Activated T-cell treated with anti-CD3 and anti-CD28 coated beads for 4 hours (primary cell): ENCODE results near the gene STK11IP.

Experiments
- DNase-seq: peaks from one replicate; pipeline ENCODE4 v3.0.0-alpha.2; 2020

STK11IP gene

DNA sequence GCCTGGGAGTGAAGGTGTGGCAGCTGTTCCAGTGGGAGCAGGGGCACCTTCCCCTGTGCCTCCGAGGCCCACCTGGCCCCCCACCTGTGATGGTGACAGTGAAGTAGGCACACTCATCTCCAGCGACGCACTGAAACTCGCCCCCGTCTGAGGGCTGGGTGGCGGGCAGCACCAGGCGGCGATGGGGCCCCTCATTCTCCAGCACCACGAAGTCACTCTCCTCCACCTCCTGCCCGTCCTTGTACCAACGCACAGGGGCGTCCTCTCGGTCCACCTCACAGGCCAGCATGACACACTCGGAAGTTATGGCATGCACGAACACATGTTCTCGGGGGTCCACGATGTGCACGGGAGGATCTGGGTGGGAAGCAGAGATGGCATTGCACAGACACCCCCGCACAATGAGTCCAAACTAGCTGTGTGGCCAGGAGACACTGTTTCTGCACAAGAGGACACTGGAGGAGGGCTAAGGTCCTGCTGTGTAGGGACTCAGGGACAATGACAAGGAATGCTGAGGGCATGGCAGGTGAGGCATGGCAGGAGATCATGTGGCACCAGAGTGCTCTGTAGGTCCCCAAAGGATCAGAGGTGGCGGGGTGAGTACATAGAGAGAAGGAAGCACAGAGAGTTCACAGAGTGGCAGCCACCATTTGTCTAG lies 34.3 kb upstream of the STK11IP start:
- DNase-seq = no peak

DNA sequence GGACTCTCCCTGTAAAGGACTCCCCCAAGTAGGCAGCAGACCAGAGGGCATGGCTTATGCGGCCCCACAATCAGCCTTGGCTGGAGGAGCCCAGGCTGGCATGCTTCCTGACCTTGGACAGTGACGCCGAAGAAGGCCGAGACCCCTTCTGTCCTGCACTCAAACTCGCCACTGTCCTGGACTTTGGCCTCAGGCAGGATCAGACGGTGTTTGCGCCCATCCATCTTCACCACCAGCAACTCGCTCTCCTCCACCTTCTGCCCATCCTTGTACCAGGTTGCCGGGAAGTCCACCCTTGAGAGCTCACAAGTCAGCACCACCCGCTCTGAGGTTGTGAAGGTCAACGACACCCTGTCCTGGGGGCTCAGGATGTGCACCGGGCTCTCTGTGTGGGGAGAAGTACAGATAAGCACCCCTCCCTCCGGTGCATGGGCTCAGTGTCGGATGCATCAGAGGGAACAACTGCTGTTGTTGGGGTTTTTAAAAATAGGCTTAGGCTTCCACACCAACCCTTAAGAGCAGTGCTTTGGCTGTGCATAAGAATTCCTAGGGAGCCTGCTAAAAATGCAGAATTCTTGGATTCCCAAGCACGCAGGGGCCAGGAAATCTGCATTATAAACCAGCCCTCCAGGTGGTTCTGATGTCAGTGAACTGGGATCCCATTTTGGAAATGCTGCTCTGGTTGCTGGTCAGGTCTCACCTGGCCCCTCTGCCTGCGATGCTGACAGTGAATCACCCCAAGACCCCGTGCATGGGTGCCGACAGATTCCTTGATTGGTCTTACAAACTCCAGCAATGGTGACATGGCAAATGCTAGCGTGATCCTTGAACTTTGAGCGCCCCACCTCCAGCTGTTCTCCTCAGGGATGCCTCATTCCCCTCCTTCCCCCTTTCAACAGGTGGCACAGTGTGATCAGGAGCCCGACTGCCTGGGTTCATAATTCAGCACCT lies 32.3 kb upstream of the STK11IP start:
- DNase-seq = no peak

DNA sequence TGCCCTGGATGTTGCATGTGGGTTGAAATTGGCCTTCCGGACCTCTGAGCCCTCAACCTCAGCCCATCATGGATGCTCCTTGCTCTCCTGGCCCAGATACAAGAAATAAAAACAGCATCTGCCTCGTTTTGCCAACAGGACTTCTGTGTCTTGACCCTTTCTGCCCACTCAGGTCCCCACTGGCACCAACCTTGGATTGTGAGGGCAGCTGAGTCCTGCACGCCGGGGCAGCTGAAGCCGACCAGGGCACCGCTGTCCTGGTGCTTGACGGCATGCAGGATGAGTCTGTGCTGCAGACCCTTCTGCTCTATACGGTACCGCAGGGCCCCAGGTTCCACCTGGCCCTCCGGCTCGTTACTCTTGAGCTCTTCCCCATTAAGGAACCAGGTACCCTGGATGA lies 31.0 kb upstream of the STK11IP start:
- no peak for DNase-seq

DNA sequence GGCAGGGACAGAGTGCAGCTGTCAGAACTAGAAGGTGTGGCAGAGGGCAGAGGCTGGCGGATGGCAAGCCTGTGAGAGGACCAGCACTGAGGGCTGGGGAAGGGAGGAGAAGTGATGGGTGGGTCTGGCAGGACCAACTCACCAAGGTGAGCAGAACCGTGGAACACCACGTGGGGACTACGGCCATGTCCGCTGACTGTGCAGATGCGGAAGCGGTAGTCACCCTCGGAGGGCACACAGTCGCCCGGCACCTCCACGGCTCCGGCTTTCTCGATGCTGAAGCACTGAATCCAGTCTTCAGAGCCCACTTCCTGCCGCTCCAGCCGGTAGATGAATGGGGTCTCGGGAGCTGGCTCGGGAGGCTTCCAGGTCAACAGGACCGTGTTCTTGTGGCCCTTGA lies 30.5 kb upstream of the STK11IP start:
- no peak for DNase-seq

DNA sequence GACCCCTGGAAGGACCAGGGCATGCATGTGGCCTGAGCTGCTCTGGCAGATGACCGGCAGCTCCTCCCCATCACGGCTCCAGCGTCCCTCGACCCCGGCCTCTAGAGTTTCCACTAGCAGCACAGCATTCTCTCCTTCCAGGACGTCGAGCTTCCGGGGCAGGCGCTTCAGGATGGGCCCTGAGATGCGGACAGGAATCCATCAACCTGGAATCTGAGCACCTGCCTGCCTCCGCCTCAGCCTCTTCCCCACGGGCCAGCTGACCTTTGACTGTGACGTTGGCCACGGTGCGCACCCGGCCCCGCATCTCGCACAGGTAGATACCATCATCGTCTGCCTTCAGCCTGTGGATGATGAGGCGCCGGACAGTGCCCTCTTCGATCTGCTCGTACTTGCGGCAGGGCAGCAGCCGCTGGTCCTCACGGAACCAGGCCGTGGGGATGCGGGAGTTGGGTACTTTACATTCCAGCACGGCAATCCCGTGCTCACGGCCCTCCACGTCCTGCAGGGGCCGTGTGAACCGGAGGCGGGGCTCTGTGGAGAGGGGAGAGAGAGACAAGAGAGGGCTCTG lies 29.8 kb upstream of the STK11IP start:
- DNase-seq = no peak

DNA sequence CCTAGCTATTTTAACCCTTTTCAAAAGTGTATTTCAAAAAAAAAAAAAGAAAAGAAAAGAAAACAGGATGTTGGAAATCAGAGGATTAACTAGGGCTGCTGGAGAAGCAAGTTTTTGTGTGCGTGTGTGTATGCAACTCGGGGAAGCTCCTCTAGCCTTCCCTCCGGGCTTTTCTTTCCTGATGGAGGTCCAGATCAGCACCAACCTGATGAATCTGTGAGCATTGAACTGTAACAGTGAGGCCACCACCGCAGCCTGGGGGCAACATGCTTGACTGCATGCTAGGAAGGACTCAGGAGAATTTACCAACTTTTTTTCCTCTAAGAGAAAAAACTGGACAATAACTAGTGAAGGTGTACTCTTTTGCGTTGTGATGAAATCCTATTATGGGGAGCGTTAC lies 28.6 kb upstream of the STK11IP start:
- DNase-seq = no peak

DNA sequence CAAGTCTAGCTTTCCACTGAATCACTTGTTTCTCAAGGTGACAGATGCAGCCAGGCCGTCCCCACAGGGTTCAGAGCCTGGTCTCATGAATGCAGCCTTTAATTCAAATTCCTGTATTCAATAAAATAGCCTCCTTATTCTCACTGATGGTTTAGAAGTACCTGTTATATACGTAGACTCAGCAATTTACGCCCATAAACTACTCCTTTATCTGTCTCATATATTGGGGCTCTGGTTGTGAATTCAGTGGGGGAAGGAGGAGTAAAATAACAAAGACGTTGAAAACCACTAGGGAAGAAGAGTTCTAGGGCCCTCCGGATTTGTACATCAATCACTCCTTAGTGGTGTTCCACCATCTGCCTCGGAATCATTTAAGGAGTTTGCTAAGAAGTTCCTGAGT lies 28.0 kb upstream of the STK11IP start:
- no peak for DNase-seq

DNA sequence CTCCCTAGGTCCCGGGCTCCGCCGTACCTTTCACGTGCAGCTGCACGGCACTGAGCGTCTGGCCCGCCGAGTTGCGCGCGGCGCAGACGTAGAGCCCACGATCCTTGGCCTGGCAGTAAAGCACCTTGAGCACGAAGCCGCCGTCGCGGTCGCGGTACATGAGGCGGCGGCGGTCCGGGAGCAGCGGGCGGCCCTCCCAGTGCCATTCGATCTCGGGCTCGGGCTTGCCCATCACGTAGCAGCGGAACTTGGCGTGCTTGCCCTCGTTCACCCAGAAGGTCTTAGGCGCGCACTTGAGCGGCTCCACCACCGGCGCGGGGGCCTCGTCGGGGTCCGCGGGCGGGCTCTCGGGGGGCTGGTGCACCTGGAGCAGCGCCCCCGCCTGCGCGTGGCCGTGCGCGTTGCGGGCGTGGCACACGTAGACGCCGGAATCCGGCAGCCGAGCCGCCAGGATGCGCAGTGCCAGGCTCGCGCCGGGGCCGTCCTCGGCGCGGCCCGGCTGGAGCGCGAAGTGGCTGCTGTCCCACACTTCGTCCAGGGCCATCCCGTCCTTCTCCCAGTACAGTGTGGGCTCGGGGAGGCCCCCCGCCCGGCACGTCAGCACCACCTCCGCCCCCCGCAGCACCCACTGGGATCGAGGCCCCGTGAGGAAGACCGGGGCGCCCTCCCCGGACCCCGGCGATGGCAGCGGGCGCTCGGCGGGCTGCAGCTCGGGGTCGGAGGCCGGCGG lies 27.3 kb upstream of the STK11IP start:
- DNase-seq = no peak

DNA sequence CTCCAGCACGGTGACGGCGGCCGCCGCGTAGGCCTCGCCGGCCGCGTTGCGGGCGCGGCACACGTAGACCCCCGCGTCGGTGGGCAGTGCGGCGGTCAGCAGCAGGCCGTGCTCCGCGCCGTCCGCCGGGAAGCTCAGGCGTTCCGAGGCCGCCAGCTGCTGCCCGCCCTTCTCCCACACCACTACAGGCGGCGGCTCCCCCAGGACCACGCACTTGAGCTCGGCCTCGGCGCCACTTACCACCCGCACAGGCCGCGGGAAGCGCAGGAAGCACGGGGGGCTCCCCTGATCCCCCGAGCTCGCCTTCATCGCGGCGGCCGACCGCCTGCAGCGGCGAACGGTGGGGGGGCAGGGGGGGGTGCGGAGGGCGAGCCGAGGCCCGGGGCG lies 26.7 kb upstream of the STK11IP start:
- DNase-seq = no peak

DNA sequence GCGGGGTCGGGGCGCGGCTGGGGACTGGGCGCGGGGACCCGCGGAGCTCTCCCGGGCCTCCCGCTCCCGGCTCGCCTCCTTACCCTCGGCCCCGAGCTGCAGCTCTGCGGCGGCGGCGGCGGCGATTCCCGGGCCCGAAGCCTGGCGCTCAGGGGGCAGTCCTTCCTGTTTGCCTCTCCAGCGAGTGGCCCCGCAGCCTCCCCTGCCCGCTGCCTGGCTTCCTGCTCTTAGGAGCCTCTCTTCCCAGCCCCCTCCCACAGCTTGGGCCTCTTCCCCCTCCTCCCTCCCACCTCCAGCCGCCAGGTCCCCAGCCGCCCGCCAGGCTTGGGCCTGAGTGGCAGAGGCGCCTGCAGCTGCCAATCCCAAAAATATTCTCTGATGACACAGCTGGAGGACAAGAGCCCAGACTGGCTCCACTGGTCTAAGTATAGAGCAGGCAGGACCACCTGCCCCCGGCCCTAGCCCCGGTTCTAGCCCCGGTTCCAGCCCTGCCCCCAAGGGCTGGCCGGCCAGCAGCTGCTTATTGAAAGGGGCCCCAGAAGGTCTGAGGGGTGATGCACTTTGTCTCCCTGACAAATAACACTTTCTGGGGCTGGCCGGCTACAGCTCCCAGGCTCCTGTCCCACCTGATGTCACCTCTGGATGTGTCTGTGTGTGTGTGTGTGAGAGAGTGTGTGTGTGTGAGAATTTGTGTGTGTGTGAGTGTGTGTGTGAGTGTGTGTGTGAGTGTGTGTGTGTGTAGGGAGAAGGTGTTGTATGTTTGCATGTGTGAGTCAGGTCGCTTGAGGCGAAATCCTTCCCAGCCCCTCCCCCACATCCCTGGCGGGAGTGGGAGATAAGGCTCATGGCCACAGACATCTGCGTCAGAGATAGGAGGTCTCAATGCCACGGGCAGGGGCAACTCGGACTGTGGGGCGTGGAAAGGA lies 26.1 kb upstream of the STK11IP start, which contains the start of gene OBSL1:
Gene OBSL1, minus strand, starts transcription at position 229 of the 926 bp plus-strand sequence. CDS start 307 bp downstream, outside the sequence.
- no peak for DNase-seq

DNA sequence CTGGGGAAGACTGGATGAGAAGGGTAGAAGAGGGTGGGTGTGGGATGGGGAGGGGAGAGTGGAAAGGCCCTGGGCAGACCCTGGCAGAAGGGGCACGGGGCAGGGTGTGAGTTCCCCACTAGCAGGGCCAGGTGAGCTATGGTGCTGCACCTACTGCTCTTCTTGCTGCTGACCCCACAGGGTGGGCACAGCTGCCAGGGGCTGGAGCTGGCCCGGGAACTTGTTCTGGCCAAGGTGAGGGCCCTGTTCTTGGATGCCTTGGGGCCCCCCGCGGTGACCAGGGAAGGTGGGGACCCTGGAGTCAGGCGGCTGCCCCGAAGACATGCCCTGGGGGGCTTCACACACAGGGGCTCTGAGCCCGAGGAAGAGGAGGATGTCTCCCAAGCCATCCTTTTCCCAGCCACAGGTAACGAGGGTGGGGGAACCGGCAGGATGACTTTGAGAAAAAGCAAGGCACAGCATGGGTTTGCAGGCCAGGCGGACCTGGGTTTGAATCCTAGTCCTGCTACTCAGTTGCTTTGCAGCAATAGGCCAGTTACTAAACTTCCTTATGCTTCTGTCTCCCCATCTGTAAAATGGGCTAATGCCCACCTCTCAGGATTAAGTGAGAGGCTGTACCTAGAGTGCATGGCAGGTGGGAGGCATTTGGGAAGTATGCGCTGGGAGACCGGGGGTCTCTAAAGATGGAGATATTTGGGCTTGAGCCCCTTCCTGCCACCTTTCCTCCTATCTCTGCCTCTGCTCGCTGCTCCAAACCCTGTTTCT lies 25.2 kb upstream of the STK11IP start, which contains the start of gene INHA:
Gene INHA, plus strand, starts transcription at position 74 of the 765 bp plus-strand sequence. Its CDS starts 65 bp downstream, at position 139.
- no peak for DNase-seq

DNA sequence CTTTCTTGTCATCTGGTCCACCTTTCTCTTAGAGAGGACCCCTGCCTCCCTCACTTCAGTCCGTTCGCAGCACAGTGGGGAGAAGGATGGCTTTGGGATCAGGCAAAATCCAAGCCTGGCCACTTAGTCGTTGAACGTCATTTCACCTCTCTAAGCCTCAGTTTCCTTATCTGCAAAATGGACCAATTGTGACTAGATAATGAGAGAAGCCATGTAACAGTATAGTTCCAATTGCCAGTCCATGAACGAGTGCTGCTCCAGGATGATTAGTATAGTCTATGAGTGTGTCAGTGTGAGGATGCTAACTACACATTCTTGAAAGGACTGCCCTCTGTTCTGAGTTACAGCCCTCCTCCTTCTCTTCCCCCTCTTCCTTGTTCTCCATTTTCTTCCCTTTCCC lies 24.5 kb upstream of the STK11IP start:
- DNase-seq = no peak

DNA sequence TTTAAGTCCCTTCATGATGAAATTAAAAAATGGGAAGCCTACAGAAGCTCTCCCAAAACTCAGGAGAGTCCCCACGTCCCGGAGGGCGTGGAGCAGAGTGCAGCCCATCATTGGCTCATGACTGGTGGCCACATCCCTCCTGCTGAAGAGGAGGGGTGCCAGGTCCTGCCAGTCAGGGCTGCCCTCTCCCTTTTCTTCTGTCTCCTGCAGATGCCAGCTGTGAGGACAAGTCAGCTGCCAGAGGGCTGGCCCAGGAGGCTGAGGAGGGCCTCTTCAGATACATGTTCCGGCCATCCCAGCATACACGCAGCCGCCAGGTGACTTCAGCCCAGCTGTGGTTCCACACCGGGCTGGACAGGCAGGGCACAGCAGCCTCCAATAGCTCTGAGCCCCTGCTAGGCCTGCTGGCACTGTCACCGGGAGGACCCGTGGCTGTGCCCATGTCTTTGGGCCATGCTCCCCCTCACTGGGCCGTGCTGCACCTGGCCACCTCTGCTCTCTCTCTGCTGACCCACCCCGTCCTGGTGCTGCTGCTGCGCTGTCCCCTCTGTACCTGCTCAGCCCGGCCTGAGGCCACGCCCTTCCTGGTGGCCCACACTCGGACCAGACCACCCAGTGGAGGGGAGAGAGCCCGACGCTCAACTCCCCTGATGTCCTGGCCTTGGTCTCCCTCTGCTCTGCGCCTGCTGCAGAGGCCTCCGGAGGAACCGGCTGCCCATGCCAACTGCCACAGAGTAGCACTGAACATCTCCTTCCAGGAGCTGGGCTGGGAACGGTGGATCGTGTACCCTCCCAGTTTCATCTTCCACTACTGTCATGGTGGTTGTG lies 23.0 kb upstream of the STK11IP start:
- no peak for DNase-seq

DNA sequence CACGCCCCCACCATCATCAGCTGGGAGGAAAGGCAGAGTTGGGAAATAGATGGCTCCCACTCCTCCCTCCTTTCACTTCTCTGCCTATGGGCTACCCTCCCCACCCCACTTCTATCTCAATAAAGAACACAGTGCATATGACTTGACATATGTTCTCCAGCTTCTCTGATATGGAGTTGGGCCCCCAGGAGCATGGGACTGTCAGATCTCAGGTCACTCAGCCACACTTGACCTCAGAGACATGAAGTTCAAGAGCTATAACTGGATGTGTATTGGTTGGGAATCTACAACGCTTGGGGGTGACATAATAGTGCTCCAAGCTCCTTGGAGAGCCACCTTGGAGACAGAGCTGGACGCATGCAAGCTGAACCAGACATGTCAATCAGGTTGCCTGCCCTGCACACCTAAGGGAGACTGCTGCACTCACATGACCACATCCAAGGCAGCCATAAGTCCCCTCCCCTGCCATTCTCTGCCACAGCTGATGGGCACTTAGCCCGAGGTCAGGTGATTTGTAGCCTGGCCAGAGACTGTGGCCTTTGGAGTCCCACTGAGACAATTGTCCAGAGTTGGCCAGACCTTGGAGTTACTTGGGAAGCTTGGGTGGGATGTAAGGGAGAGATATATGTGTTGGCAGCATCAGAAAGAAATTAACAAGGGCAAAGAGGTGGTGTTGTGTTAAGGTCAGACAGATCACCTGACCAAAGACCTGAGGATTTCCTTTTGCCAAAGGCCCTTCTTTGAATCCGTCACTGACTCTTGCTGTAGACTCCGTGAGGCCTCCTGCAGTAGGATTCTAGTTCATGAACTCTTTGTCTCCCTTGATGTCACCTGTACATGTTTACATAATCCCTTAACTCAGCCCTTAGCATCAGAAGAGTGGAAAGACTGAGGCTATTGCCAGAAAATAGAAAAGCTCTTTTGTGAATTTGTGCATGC lies 21.8 kb upstream of the STK11IP start:
- DNase-seq = no peak

DNA sequence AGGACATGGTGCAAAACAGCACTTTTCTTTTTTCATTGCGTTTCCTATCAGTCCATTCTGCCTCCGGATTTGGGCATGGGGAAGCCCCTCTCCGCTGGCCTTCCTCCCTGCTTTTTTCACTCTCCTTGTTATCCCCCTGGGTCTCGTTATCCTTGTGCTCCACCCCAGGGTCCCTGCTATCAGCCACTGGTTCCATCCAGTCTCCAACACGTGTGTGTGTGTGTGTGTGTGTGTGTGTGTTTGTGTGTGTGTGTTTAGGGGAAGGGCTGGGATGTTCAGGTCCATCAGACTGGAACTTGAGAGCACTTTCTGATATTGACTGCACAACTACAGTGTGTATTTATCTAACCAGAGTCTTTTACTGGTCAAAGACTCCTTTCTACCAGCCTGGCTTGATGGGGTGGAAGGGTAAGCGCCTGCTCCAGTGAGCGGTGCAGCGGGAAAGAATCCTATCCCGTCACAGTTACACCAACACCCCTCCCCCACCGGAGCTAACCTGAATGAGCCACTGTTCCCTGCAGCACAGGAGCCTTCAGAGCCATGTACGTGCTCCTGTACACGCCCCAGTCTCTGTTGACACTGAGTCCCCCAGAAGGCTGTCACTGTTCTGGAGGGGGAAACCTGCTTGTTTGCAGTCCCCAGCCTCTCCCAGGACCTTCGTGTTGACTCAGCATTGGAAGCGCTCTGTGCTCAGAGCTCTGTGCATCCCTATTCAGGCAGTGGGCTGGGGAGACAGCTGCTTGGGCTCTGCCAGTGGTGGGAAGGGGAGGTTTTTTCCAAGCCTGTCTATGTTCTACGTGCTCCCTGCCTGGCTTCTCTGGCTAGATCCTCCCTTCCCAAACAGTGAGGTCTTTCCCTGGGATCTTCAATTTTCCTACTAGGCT lies 20.9 kb upstream of the STK11IP start:
- no peak for DNase-seq

DNA sequence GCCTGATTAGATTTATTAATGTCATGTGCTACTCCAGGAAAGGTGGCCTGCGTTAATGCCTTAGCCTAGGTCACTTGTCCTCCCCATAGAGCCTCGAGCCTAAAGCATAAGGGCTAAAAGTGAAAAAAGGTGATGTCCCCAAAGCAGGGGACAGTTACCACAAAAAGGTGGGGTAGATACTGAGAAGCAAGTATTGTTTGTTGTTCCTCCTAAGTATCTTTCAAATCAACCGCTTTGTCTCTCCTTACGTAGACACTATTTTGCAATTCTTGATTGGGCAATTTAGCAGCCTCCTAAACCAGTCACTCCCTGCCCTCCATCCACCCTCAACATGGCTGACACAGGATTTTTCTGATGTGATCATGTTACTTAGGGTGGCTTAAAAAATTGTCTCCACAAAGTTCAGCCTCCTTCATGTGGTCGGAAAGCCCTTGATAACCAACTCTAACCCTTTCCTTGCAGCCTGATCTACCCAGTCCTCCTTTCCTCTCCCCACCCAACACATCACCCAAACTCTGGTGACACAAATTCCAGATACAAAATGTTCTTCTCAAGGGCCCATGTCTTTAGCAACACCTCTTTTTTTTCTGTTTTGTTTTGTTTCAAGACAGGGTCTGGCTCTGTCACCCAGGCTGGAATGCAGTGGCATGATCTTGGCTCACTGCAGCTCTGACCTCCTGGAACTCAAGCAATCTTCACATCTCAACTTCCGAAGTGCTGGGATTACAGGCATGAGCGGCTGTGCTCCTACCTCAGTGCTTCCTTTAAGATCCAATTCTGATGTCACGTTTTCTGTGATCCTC lies 18.6 kb upstream of the STK11IP start:
- no peak for DNase-seq

DNA sequence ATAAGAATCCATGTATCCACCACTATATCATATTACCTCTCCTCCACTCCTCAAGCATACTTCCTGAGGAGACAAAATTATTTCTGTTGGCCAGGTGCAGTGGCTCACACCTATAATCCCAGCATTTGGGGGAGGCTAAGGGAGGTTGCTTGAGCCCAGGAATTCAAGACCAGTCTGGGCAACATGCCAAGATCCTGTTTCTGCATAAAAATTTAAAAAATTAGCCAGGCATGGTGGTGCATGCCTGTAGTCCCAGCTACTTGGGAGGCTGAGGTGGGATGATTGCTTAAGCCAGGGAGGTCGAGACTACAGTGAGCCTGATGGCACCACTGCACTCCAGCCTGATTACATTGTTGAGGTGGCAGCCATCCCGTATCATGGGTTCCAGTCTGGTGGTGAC lies 16.3 kb upstream of the STK11IP start:
- DNase-seq = no peak
